Mesenchymal stem cell (in vitro differentiated cells and primary cell): ENCODE results near the gene GABBR2.

Source experiments
- DNase-seq: peaks from one replicate; pipeline ENCODE4 v3.0.0-alpha.2; 2013
- H2AFZ ChIP-seq: one replicate; pipeline ENCODE4 v1.6.1; 2013; ENCODE audit warnings: low read depth, mild to moderate bottlenecking, control low read depth, inconsistent platforms, low read length, moderate library complexity
- H2AK5ac ChIP-seq: 2 replicates; pipeline ENCODE4 v1.6.1; 2013; ENCODE audit warnings: low read length, moderate library complexity, mild to moderate bottlenecking, inconsistent platforms; ENCODE audit not compliant: severe bottlenecking
- H2BK120ac ChIP-seq: one replicate; pipeline ENCODE4 v1.6.1; 2013; ENCODE audit warnings: low read depth, mild to moderate bottlenecking, inconsistent platforms, low read length, moderate library complexity
- H2BK12ac ChIP-seq, 2 experiments: one replicate each; pipeline ENCODE4 v1.6.1; 2013; ENCODE audit warnings: inconsistent platforms in 2 of 2, low read length in 2 of 2, mild to moderate bottlenecking in 2 of 2, moderate library complexity in 2 of 2, control low read depth in 1 of 2
- H2BK15ac ChIP-seq: one replicate; pipeline ENCODE4 v1.6.1; 2013; ENCODE audit warnings: mild to moderate bottlenecking, low read depth, inconsistent platforms; ENCODE audit not compliant: poor library complexity, severe bottlenecking
- H2BK5ac ChIP-seq: 2 replicates; pipeline ENCODE4 v1.6.1; 2013; ENCODE audit warnings: low read depth, mild to moderate bottlenecking, low read length, control low read depth, inconsistent platforms; ENCODE audit not compliant: poor library complexity, severe bottlenecking
- H3K14ac ChIP-seq, 2 experiments: one replicate each; pipeline ENCODE4 v1.6.1; 2013; ENCODE audit warnings: inconsistent platforms in 2 of 2, low read length in 2 of 2, control low read depth in 1 of 2, mild to moderate bottlenecking in 1 of 2, moderate library complexity in 1 of 2
- H3K18ac ChIP-seq, 2 experiments: one replicate each; pipeline ENCODE4 v1.6.1; 2013; ENCODE audit warnings: inconsistent platforms in 2 of 2, low read length in 2 of 2, control low read depth in 1 of 2, low read depth in 1 of 2, mild to moderate bottlenecking in 1 of 2
- H3K23ac ChIP-seq, 2 experiments: one replicate each; pipeline ENCODE4 v1.6.1; 2013; ENCODE audit warnings: inconsistent platforms in 2 of 2, low read length in 2 of 2, mild to moderate bottlenecking in 2 of 2, moderate library complexity in 2 of 2, control low read depth in 1 of 2
- H3K27ac ChIP-seq: 2 replicates; pipeline ENCODE4 v1.5.1; 2013; ENCODE audit warnings: mild to moderate bottlenecking, moderate library complexity, low read length, control low read depth, inconsistent platforms; ENCODE audit not compliant: poor library complexity, severe bottlenecking
- H3K27me3 ChIP-seq, 2 experiments: 2 replicates each; pipeline versions ENCODE4 v1.6.1 to v1.7.0; 2013; ENCODE audit warnings: low read length in 2 of 2, mild to moderate bottlenecking in 2 of 2, moderate library complexity in 2 of 2, control low read depth in 1 of 2, inconsistent platforms in 1 of 2; ENCODE audit not compliant: control insufficient read depth in 1 of 2, insufficient read depth in 1 of 2
- H3K36me3 ChIP-seq, 2 experiments: 2 replicates each; pipeline versions ENCODE4 v1.6.1 to v1.7.0; 2013; ENCODE audit warnings: low read length in 2 of 2, control low read depth in 1 of 2, inconsistent platforms in 1 of 2, low read depth in 1 of 2, mild to moderate bottlenecking in 1 of 2; ENCODE audit not compliant: insufficient read depth in 2 of 2, control insufficient read depth in 1 of 2
- H3K4ac ChIP-seq, 2 experiments: one replicate each; pipeline ENCODE4 v1.6.1; 2013; ENCODE audit warnings: inconsistent platforms in 2 of 2, low read length in 2 of 2, mild to moderate bottlenecking in 2 of 2, moderate library complexity in 2 of 2, control low read depth in 1 of 2, low read depth in 1 of 2
- H3K4me1 ChIP-seq: 2 replicates; pipeline ENCODE4 v1.6.1; 2013; ENCODE audit warnings: low read depth, low read length, control low read depth; ENCODE audit not compliant: control insufficient read depth, insufficient read depth
- H3K4me2 ChIP-seq: 2 replicates; pipeline ENCODE4 v1.6.1; 2013; ENCODE audit warnings: low read length, mild to moderate bottlenecking, inconsistent platforms; ENCODE audit not compliant: poor library complexity, severe bottlenecking
- H3K4me3 ChIP-seq, 2 experiments: 2 replicates each; pipeline versions ENCODE4 v1.5.1 to v1.7.0; 2013; ENCODE audit warnings: low read length in 2 of 2, mild to moderate bottlenecking in 2 of 2, control low read depth in 1 of 2, low read depth in 1 of 2; ENCODE audit not compliant: insufficient read depth in 1 of 2
- H3K79me1 ChIP-seq: replicated peaks from 2 replicates; pipeline ENCODE4 v1.6.1; 2013; ENCODE audit warnings: mild to moderate bottlenecking, control low read depth, low read length, inconsistent platforms; ENCODE audit not compliant: poor library complexity, severe bottlenecking
- H3K9ac ChIP-seq: 2 replicates; pipeline ENCODE4 v1.7.0; 2013; ENCODE audit warnings: mild to moderate bottlenecking, low read length, moderate library complexity
- H3K9me3 ChIP-seq: 2 replicates; pipeline ENCODE4 v1.7.0; 2013; ENCODE audit warnings: mild to moderate bottlenecking, low read length; ENCODE audit not compliant: control insufficient read depth
- H4K8ac ChIP-seq: one replicate; pipeline ENCODE4 v1.6.1; 2013; ENCODE audit warnings: inconsistent platforms, mild to moderate bottlenecking, low read length, moderate library complexity
- H4K91ac ChIP-seq: one replicate; pipeline ENCODE4 v1.6.1; 2013; ENCODE audit warnings: mild to moderate bottlenecking, low read length, inconsistent platforms
- WGBS: methylation state at CpG from one replicate; pipeline ENCODE4 v1.1.7; 2013; ENCODE audit warnings: mixed read lengths; 5-methylcytosine and 5-hydroxymethylcytosine counted together

The GABBR2 gene

GRCh38 chr9:98701576-98701975, 7.2 kb downstream of the GABBR2 start:
- Histone ChIP-seq H2AK5ac (no peak overlapping the region), H4K91ac (no peak overlapping the region), H3K9me3 (peaks cover 12% of the 10 kb centered on the region), H2BK15ac (no peak overlapping the region), H2AFZ (no peak overlapping the region), H3K27ac (no peak overlapping the region), H3K14ac (no peak overlapping the region), H3K79me1 (no peaks in the 10 kb centered on the region), H3K4me1 (no peaks in the 10 kb centered on the region), H3K9ac (no peak overlapping the region), H3K27me3 (peaks cover 65 to 85% of the 10 kb centered on the region in 2 experiments), H2BK12ac (no peak overlapping the region), H3K4me2 (no peak overlapping the region), H3K4me3 (no peak overlapping the region), H3K18ac (no peak overlapping the region), H4K8ac (no peak overlapping the region), H2BK120ac (no peak overlapping the region), H3K23ac (no peak overlapping the region), H2BK5ac (no peak overlapping the region), H3K36me3 (no peaks in the 10 kb centered on the region), H3K4ac (no peak overlapping the region)
- 93% methylated on average over 7 of the region's 7 CpGs for WGBS
- DNase-seq: no peak

DNA sequence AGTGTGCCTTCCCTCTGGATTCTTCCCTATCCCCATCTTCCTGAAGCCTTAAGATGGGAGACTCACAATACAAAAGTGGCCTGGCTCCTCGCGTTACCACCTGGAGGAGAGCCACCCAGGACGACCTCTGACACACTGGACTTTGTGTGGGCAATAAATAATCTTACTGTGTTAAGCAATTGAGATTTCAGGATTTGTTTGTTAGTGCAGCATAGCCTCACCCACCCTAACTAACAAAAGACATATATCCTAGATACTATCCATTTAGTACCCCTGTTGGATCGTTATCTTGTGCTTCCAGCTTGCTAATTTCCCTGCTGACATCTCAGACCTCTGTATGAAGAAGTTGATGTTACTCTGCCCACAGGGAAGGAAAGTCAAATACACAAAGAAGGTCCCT, 7.9 kb downstream of the GABBR2 start:
- Histone ChIP-seq H2BK5ac (no peak overlapping the region), H3K36me3 (no peaks in the 10 kb centered on the region), H3K4me3 (no peak overlapping the region), H2BK12ac (no peak overlapping the region), H3K14ac (no peak overlapping the region), H3K23ac (no peak overlapping the region), H3K79me1 (no peaks in the 10 kb centered on the region), H2AFZ (no peak overlapping the region), H3K9me3 (peaks cover 12% of the 10 kb centered on the region), H4K8ac (no peak overlapping the region), H3K9ac (no peak overlapping the region), H3K4me2 (no peak overlapping the region), H3K18ac (no peak overlapping the region), H2BK120ac (no peak overlapping the region), H3K4me1 (no peaks in the 10 kb centered on the region), H2BK15ac (no peak overlapping the region), H3K4ac (no peak overlapping the region), H2AK5ac (no peak overlapping the region), H3K27me3 (peaks cover 61 to 85% of the 10 kb centered on the region in 2 experiments), H3K27ac (no peak overlapping the region), H4K91ac (no peak overlapping the region)
- WGBS: no CpG with 5 or more reads among the region's 4 CpGs
- DNase-seq: no peak

DNA sequence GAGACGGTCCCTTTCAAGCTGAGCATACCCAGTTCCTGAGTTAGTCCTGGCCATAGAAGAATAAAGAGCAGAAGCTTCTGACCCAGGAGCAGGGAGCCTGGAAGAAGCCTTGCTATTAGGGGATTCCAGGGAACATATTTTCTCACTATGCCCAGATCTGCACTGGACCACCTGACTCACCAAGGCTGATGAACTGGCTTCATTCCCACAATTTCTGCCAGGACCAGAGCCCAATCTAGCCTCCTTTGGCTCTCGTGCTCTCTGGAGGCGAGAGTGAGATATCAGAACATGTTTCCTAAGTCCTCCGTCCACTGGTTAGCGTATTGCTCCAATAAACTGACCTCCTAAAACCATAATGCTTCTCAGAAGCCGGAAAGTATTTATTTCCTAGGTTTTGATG, 9.9 kb downstream of the GABBR2 start:
- H2BK12ac ChIP-seq: no peak overlapping the region
- no peak overlapping the region for H3K9ac ChIP-seq
- H3K4me1 ChIP-seq: no peaks in the 10 kb centered on the region
- H2BK15ac ChIP-seq: no peak overlapping the region
- H2BK5ac ChIP-seq: no peak overlapping the region
- no peak overlapping the region for H2AFZ ChIP-seq
- H3K79me1 ChIP-seq: no peaks in the 10 kb centered on the region
- H4K91ac ChIP-seq: no peak overlapping the region
- no peak overlapping the region for H3K27ac ChIP-seq
- H4K8ac ChIP-seq: no peak overlapping the region
- H3K23ac ChIP-seq: no peak overlapping the region
- 82% methylated on average over 5 of the region's 6 CpGs for WGBS
- H3K9me3 ChIP-seq: peaks cover 12% of the 10 kb centered on the region
- DNase-seq: no peak
- peaks cover 60 to 87% of the 10 kb centered on the region in 2 experiments for H3K27me3 ChIP-seq
- no peaks in the 10 kb centered on the region for H3K36me3 ChIP-seq
- no peak overlapping the region for H2BK120ac ChIP-seq
- no peak overlapping the region for H3K4ac ChIP-seq
- H3K14ac ChIP-seq: no peak overlapping the region
- H2AK5ac ChIP-seq: no peak overlapping the region
- H3K4me3 ChIP-seq: no peak overlapping the region
- H3K4me2 ChIP-seq: no peak overlapping the region
- no peak overlapping the region for H3K18ac ChIP-seq

DNA sequence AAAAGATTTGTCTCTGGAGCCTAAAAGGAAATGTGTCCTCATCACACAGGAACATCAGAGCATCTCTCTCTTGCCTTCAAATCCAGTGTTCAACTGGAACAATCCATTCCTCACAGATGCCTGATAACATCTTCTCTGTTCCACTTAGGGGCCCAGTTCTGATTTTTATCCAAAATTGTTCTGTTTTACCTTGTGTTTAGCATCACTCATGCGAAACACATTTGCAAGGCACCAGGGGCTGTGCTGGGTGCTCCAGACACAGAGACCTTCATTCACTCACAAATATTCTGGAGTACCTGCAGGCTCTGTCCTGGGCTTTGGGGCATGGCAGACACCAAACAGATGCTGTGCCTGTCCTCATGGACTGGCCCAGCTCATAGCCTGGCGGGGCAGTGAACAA, 13.8 kb downstream of the GABBR2 start:
- Histone ChIP-seq H3K4me2 (no peak overlapping the region), H2BK120ac (no peak overlapping the region), H2AK5ac (no peak overlapping the region), H3K14ac (no peak overlapping the region), H2BK15ac (no peak overlapping the region), H3K18ac (no peak overlapping the region), H3K36me3 (no peaks in the 10 kb centered on the region), H3K23ac (no peak overlapping the region), H2BK5ac (no peak overlapping the region), H4K8ac (no peak overlapping the region), H2AFZ (no peak overlapping the region), H3K27me3 (peaks cover 49 to 70% of the 10 kb centered on the region in 2 experiments), H2BK12ac (no peak overlapping the region), H3K9me3 (peaks cover under 1% of the 10 kb centered on the region), H3K9ac (no peak overlapping the region), H3K4me3 (no peak overlapping the region), H3K4me1 (no peaks in the 10 kb centered on the region), H3K79me1 (no peaks in the 10 kb centered on the region), H3K4ac (no peak overlapping the region), H4K91ac (no peak overlapping the region), H3K27ac (no peak overlapping the region)
- no peak for DNase-seq
- WGBS: 82% methylated on average over 2 of the region's 2 CpGs
